PC-3 (cell line): ENCODE results near the gene CCR2. TPM values are rescaled to one million over a fixed set of nuclear protein-coding genes. Genes with fewer than 3 reads are reported as not detected.

ENCODE experiments used
- ATAC-seq: fragments of 200-7000 bp; cut with Tn5 transposase; 2 replicates; pipeline ENCODE4 v1.9.1; 2020; ENCODE audit warnings: mild to moderate bottlenecking, moderate library complexity
- BruUV-seq: library from RNA; stranded (reverse); fragments of 400-500 nt; replicated peaks from 2 replicates; lab custom pipeline; 2021; lab: Mats Ljungman, UMichigan
- CTCF ChIA-PET: fragments of 300-600 bp; sonication (Branson Sonifier 250); formaldehyde crosslinking; loops from one replicate; lab custom pipeline; 2022; ENCODE audit warnings: antibody characterized with exemption; lab: Charles Lee
- POLR2A ChIA-PET: fragments of 300-600 bp; sonication (Branson Sonifier 250); formaldehyde crosslinking; loops from one replicate; lab custom pipeline; 2022; ENCODE audit warnings: antibody characterized with exemption; ENCODE audit not compliant: unreplicated experiment; lab: Charles Lee
- DNase-seq: peaks from one replicate; pipeline ENCODE4 v3.0.0-alpha.2; 2015
- H2AFZ ChIP-seq: fragments of 300-600 bp; sonication (generic); 2 replicates; pipeline ENCODE4 v1.6.0; 2016; ENCODE audit warnings: antibody characterized with exemption, low read length
- H3F3A ChIP-seq: fragments of 300-600 bp; sonication (generic); one replicate; pipeline ENCODE4 v1.6.0; 2017; ENCODE audit warnings: antibody characterized with exemption, low read length, control low read depth, mild to moderate bottlenecking; ENCODE audit not compliant: unreplicated experiment
- H3K27ac ChIP-seq: fragments of 300-600 bp; sonication (generic); 2 replicates; pipeline ENCODE4 v1.5.1; 2016; ENCODE audit warnings: mild to moderate bottlenecking, low read length
- H3K27me3 ChIP-seq: fragments of 300-600 bp; sonication (generic); 2 replicates; pipeline ENCODE4 v1.6.1; 2016; ENCODE audit warnings: low read length, mixed read lengths
- H3K36me3 ChIP-seq: fragments of 300-600 bp; sonication (generic); 2 replicates; pipeline ENCODE4 v1.6.1; 2016; ENCODE audit warnings: low read depth, mixed run types, low read length, mixed read lengths
- H3K4me1 ChIP-seq: fragments of 300-600 bp; sonication (generic); 2 replicates; pipeline ENCODE4 v1.5.1; 2016; ENCODE audit warnings: low read length; ENCODE audit not compliant: insufficient read depth
- H3K4me2 ChIP-seq: fragments of 300-600 bp; sonication (generic); 2 replicates; pipeline ENCODE4 v1.6.0; 2016; ENCODE audit warnings: low read length
- H3K4me3 ChIP-seq: fragments of 300-600 bp; sonication (generic); 2 replicates; pipeline ENCODE4 v1.5.1; 2016; ENCODE audit warnings: mild to moderate bottlenecking, low read length, mixed read lengths
- H3K79me2 ChIP-seq: fragments of 300-600 bp; sonication (generic); 2 replicates; pipeline ENCODE4 v1.6.1; 2017; ENCODE audit warnings: low read length, mixed read lengths
- H3K9ac ChIP-seq: fragments of 300-600 bp; sonication (generic); 2 replicates; pipeline ENCODE4 v1.6.0; 2016; ENCODE audit warnings: mild to moderate bottlenecking, low read length
- H3K9me2 ChIP-seq: fragments of 300-600 bp; sonication (generic); replicated peaks from 2 replicates; pipeline ENCODE4 v1.6.1; 2016; ENCODE audit warnings: mixed run types, low read length, mixed read lengths
- H3K9me3 ChIP-seq: fragments of 300-600 bp; sonication (generic); 2 replicates; pipeline ENCODE4 v1.6.1; 2016; ENCODE audit warnings: low read length, mixed read lengths
- H4K20me1 ChIP-seq: fragments of 300-600 bp; sonication (generic); 2 replicates; pipeline ENCODE4 v1.6.1; 2016; ENCODE audit warnings: low read length, mixed read lengths
- EZH2 ChIP-seq: fragments of 300-600 bp; sonication (generic); IDR thresholded peaks from one replicate; pipeline ENCODE4 v1.6.1; 2017; ENCODE audit warnings: antibody characterized with exemption, mild to moderate bottlenecking, low read length; ENCODE audit not compliant: unreplicated experiment
- EZH2phosphoT487 ChIP-seq: fragments of 300-600 bp; sonication (generic); IDR thresholded peaks from 2 replicates; pipeline ENCODE4 v1.6.1; 2018; ENCODE audit warnings: mild to moderate bottlenecking, antibody characterized with exemption, low read length, borderline replicate concordance
- intact Hi-C: fragments of 100-400 bp; cut with micrococcal nuclease; formaldehyde crosslinking; loops from 2 replicates; pipeline ENCODE4 v1.9.0; 2023
- total RNA-seq: library from RNA; depleted of rRNA; stranded (reverse); fragments of >200 nt; gene quantifications from 2 replicates; pipeline ENCODE4 v1.2.3, GENCODE V29; 2014
- TF ChIP-seq, protein P1 (sequence below): fragments of 300-600 bp; sonication (generic); conservative IDR thresholded peaks from 2 replicates; pipeline ENCODE4 v1.5.1; 2017; ENCODE audit warnings: antibody characterized with exemption, low read depth, mild to moderate bottlenecking, low read length

Gene CCR2
- total RNA-seq, 1 experiment from 2014 or later, result not detected

DNA sequence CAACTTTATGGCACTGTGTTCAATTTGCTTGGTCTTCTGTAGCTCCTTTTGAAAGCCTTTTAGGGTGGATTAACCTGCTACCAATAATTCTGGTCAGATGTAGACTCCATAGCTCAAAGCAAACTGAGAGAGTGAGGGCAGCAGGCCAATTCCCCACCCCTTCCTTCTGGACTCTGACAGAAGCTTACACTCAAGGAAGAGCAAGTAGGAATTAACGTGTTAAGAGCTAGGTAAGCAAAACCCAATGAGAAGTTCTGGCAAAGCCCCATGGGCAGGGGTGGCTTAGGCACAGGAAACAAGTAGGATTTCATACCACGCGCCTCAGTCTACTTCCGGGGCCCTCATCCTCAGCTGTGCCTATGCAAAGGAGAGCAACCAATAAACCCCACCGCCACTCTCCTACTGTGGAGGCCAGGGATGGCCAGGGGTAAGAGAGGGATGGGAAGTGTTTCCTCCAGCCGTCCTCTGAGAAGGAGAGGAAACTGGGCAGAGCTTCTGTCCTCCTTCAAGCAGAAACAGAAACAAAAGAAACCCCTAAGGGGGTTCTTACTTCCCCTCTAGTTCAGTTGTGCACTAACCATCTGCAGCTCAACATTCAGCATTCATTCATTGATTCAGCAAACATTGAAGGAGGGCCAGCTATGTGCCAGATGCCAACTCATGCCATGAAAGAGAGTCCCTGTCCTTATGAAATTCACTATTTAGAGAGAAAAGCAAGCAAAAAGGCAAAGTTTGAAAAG lies 29.5 kb downstream of the CCR2 start:
- Histone ChIP-seq H3K4me2 (peak overlapping the region; percentile 30), H4K20me1 (no peaks in the 10 kb centered on the region), H3K79me2 (no peaks in the 10 kb centered on the region), H3K4me1 (peaks cover 31% of the 10 kb centered on the region), H3K9ac (no peak overlapping the region), H3K9me3 (no peaks in the 10 kb centered on the region), H3K9me2 (no peaks in the 10 kb centered on the region), H3K36me3 (no peaks in the 10 kb centered on the region), H3K27me3 (no peaks in the 10 kb centered on the region), H3K27ac (peak overlapping the region; percentile 19; the same call in 1 of the 2 replicates), H2AFZ (peak overlapping the region; percentile 10; the same call in 1 of the 2 replicates), H3K4me3 (no peak overlapping the region), H3F3A (no peaks in the 10 kb centered on the region)
- BruUV-seq, result no TSS peak
- intact Hi-C loops, result no loop called here
- TF ChIP-seq EZH2phosphoT487 (no peak), EZH2 (no peak)
- TF ChIP-seq, protein P1, sequence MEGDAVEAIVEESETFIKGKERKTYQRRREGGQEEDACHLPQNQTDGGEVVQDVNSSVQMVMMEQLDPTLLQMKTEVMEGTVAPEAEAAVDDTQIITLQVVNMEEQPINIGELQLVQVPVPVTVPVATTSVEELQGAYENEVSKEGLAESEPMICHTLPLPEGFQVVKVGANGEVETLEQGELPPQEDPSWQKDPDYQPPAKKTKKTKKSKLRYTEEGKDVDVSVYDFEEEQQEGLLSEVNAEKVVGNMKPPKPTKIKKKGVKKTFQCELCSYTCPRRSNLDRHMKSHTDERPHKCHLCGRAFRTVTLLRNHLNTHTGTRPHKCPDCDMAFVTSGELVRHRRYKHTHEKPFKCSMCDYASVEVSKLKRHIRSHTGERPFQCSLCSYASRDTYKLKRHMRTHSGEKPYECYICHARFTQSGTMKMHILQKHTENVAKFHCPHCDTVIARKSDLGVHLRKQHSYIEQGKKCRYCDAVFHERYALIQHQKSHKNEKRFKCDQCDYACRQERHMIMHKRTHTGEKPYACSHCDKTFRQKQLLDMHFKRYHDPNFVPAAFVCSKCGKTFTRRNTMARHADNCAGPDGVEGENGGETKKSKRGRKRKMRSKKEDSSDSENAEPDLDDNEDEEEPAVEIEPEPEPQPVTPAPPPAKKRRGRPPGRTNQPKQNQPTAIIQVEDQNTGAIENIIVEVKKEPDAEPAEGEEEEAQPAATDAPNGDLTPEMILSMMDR, result no peak
- POLR2A ChIA-PET, result no interaction called here
- CTCF ChIA-PET, result interaction anchor here (1.0 kb wide), 1 partner anchor 105 kb away, joined by 3 read pairs; no protein-coding TSS in a partner anchor
- DNase-seq (peak; percentile 38), ATAC-seq (no peak)

- no peak overlapping the region for H3K9ac ChIP-seq
- H3K27ac ChIP-seq, result peak overlapping the region; percentile 19; the same call in 1 of the 2 replicates
- H3K36me3 ChIP-seq, result no peaks in the 10 kb centered on the region
- H3K79me2 ChIP-seq, result no peaks in the 10 kb centered on the region
- intact Hi-C loops, result no loop called here
- peak overlapping the region; percentile 10; the same call in 1 of the 2 replicates for H2AFZ ChIP-seq
- no peak for TF ChIP-seq EZH2
- TF ChIP-seq EZH2phosphoT487, result no peak
- TF ChIP-seq, protein P1, result no peak
- ATAC-seq, result no peak
- no peaks in the 10 kb centered on the region for H3K27me3 ChIP-seq
- H3K4me3 ChIP-seq, result no peak overlapping the region
- H4K20me1 ChIP-seq, result no peaks in the 10 kb centered on the region
- H3K9me3 ChIP-seq, result no peaks in the 10 kb centered on the region
- H3K9me2 ChIP-seq, result no peaks in the 10 kb centered on the region
- no TSS peak for BruUV-seq
- peak; percentile 40 for DNase-seq
- H3K4me1 ChIP-seq, result peaks cover 28% of the 10 kb centered on the region
- CTCF ChIA-PET, result interaction anchor here (1.0 kb wide), 1 partner anchor 105 kb away, joined by 3 read pairs; no protein-coding TSS in a partner anchor
- peak overlapping the region; percentile 30 for H3K4me2 ChIP-seq
- H3F3A ChIP-seq, result no peaks in the 10 kb centered on the region
- POLR2A ChIA-PET, result no interaction called here
These were observed 30.0 kb downstream of the CCR2 start for GRCh38 chr3:46383951-46384330.
